ENCODE measurements around the gene LAMB4.

The LAMB4 gene

GRCh38 chr7:108071551-108071950, 58.6 kb downstream of the LAMB4 start:
- no peaks in the 10 kb centered on the region for H3K9me3 Mint-ChIP-seq
- H3K4me3 Mint-ChIP-seq, result no peak overlapping the region
- H3K4me1 Mint-ChIP-seq (ENCODE audit: low read depth), result no peaks in the 10 kb centered on the region
- no peak overlapping the region for H3K27ac Mint-ChIP-seq
- DNase-seq, result no peak
- no peaks in the 10 kb centered on the region for H3K36me3 Mint-ChIP-seq (ENCODE audit: low read depth)
- H3K27me3 Mint-ChIP-seq, result peaks cover 3% of the 10 kb centered on the region

- Mint-ChIP-seq H3K27me3 (peaks cover 3% of the 10 kb centered on the region), H3K4me1 (ENCODE audit: low read depth) (no peaks in the 10 kb centered on the region), H3K4me3 (no peak overlapping the region), H3K36me3 (ENCODE audit: low read depth) (no peaks in the 10 kb centered on the region), H3K9me3 (no peaks in the 10 kb centered on the region), H3K27ac (no peak overlapping the region)
- no peak for DNase-seq
These were observed 60.5 kb downstream of the LAMB4 start for GRCh38 chr7:108069646-108070045.

- H3K27ac Mint-ChIP-seq, result no peak overlapping the region
- no peaks in the 10 kb centered on the region for H3K9me3 Mint-ChIP-seq
- no peaks in the 10 kb centered on the region for H3K36me3 Mint-ChIP-seq (ENCODE audit: low read depth)
- H3K4me1 Mint-ChIP-seq (ENCODE audit: low read depth), result peaks cover 14% of the 10 kb centered on the region
- H3K4me3 Mint-ChIP-seq, result no peak overlapping the region
- peaks cover 5% of the 10 kb centered on the region for H3K27me3 Mint-ChIP-seq
- no peak for DNase-seq
These were observed 62.3 kb downstream of the LAMB4 start for GRCh38 chr7:108067844-108068243.

GRCh38 chr7:108066486-108066885, 63.7 kb downstream of the LAMB4 start:
- no peak overlapping the region for H3K27ac Mint-ChIP-seq
- H3K4me3 Mint-ChIP-seq, result no peak overlapping the region
- H3K27me3 Mint-ChIP-seq, result peaks cover 5% of the 10 kb centered on the region
- peaks cover 25% of the 10 kb centered on the region for H3K4me1 Mint-ChIP-seq (ENCODE audit: low read depth)
- no peaks in the 10 kb centered on the region for H3K9me3 Mint-ChIP-seq
- H3K36me3 Mint-ChIP-seq (ENCODE audit: low read depth), result no peaks in the 10 kb centered on the region
- no peak for DNase-seq

GRCh38 chr7:108063520-108063933, 66.6 kb downstream of the LAMB4 start:
- no peak overlapping the region for H3K27ac Mint-ChIP-seq
- no peaks in the 10 kb centered on the region for H3K36me3 Mint-ChIP-seq (ENCODE audit: low read depth)
- peaks cover 25% of the 10 kb centered on the region for H3K4me1 Mint-ChIP-seq (ENCODE audit: low read depth)
- H3K27me3 Mint-ChIP-seq, result peaks cover 2% of the 10 kb centered on the region
- H3K9me3 Mint-ChIP-seq, result no peaks in the 10 kb centered on the region
- H3K4me3 Mint-ChIP-seq, result no peak overlapping the region
- DNase-seq, result no peak

GRCh38 chr7:108062250-108063014, 67.7 kb downstream of the LAMB4 start:
- Mint-ChIP-seq H3K27ac (peak overlapping the region; percentile 42), H3K36me3 (ENCODE audit: low read depth) (no peaks in the 10 kb centered on the region), H3K4me1 (ENCODE audit: low read depth) (peaks cover 25% of the 10 kb centered on the region), H3K27me3 (peaks cover 9% of the 10 kb centered on the region), H3K4me3 (no peak overlapping the region), H3K9me3 (no peaks in the 10 kb centered on the region)
- DNase-seq, result no peak

DNA sequence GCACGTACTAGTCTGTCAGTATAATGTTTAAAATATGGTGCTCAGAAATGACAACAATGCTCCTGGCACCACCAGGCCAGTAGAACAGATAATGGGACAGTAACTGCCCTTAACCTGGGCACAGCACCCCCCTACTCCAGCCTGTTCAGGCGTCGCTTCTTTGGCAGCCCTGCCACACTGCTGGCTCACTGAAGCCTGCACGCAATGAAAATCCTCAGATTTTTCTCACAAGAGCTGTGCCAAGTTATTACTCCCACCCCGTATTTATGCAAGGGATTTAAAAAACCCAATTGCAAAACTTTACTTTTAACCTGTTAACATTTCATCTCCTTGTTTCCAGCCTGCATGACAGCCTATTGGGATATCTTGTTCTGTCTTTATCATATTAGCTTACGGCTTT, 70.6 kb downstream of the LAMB4 start:
- peaks cover 24% of the 10 kb centered on the region for H3K4me1 Mint-ChIP-seq (ENCODE audit: low read depth)
- no peak overlapping the region for H3K4me3 Mint-ChIP-seq
- H3K36me3 Mint-ChIP-seq (ENCODE audit: low read depth), result no peaks in the 10 kb centered on the region
- no peaks in the 10 kb centered on the region for H3K9me3 Mint-ChIP-seq
- DNase-seq, result no peak
- H3K27ac Mint-ChIP-seq, result no peak overlapping the region
- peaks cover 9% of the 10 kb centered on the region for H3K27me3 Mint-ChIP-seq

DNA sequence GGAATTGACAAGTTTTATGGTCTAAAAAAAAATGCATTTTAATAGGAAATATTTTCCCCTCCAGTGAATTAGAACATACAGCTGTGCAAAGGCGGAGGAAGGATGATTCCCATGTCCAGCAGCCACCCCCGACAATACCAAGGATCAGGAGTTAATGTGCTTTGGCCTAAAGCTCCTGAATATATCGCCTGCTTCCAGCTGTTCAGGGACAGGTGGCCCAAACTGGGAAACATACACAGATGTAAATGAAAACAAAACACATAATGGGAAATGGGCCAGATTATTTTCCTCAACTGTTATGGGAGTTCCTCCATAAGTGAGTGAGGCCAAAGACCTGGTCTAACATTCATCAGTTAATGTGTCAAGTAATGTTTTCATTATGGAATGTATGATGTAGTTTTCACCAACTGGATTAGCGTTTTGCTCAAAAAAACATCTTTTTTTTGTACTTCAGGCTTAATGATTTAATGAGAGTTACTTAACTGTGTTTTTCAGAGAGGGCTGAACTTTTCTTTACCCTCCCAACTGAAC, 72.1 kb downstream of the LAMB4 start:
- Mint-ChIP-seq H3K4me1 (ENCODE audit: low read depth) (peaks cover 11% of the 10 kb centered on the region), H3K27me3 (peaks cover 7% of the 10 kb centered on the region), H3K27ac (no peak overlapping the region), H3K36me3 (ENCODE audit: low read depth) (no peaks in the 10 kb centered on the region), H3K9me3 (no peaks in the 10 kb centered on the region), H3K4me3 (no peak overlapping the region)
- no peak for DNase-seq

DNA sequence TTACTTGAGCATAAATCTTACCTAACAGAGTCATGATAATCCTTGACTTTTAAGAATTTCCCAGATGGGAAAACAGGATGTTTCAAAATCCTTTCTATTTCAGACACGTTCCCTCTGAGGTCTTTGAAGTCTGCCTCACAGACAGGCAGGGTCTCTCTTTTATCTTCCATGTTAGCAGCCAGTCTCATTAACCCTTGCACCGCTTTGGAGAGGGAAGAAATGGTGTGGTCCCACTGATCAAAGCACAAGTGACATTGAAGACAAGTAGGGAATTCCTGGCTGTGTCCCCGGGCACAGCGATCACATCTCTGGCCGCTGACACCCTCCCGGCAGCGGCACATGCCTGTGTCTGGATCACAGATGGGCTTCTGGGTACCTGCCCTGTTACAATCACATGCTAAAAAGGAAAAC, 74.5 kb downstream of the LAMB4 start:
- Mint-ChIP-seq H3K27ac (no peak overlapping the region), H3K36me3 (ENCODE audit: low read depth) (no peaks in the 10 kb centered on the region), H3K27me3 (peaks cover 9% of the 10 kb centered on the region), H3K4me3 (no peak overlapping the region), H3K9me3 (no peaks in the 10 kb centered on the region), H3K4me1 (ENCODE audit: low read depth) (no peaks in the 10 kb centered on the region)
- no peak for DNase-seq

DNA sequence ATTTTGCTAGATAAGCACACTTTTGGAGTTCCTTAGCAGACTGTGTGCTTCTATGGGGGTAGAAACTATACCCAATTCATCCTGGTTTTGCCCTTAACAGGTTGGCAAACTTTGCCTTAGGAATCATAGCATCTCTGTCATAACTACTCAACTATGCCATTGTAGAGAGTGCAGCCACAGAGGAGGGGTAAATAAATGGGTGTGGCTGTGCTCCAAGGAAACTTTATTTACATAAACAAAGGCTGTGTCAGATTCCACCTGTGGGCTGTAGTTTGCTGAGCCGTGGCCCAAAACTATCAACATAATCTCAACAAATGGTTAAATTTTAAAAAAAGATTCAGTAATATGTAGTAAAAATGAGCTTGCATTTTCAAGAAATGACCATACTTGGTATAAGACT, 75.6 kb downstream of the LAMB4 start:
- H3K36me3 Mint-ChIP-seq (ENCODE audit: low read depth), result no peaks in the 10 kb centered on the region
- H3K9me3 Mint-ChIP-seq, result no peaks in the 10 kb centered on the region
- no peak for DNase-seq
- no peak overlapping the region for H3K27ac Mint-ChIP-seq
- H3K4me1 Mint-ChIP-seq (ENCODE audit: low read depth), result peaks cover 2% of the 10 kb centered on the region
- no peak overlapping the region for H3K4me3 Mint-ChIP-seq
- peaks cover 9% of the 10 kb centered on the region for H3K27me3 Mint-ChIP-seq

- DNase-seq, result no peak
- no peaks in the 10 kb centered on the region for H3K36me3 Mint-ChIP-seq (ENCODE audit: low read depth)
These were observed 76.9 kb downstream of the LAMB4 start for GRCh38 chr7:108053250-108053649.

GRCh38 chr7:108051454-108051853, 78.7 kb downstream of the LAMB4 start:
- H3K4me3 Mint-ChIP-seq, result no peak overlapping the region
- no peak for DNase-seq
- peaks cover 8% of the 10 kb centered on the region for H3K4me1 Mint-ChIP-seq (ENCODE audit: low read depth)

More at GRCh38 chr7:108053250-108053649, 76.9 kb downstream of the LAMB4 start:
- peaks cover 2% of the 10 kb centered on the region for H3K4me1 Mint-ChIP-seq (ENCODE audit: low read depth)
- H3K9me3 Mint-ChIP-seq, result no peaks in the 10 kb centered on the region
- no peak overlapping the region for H3K4me3 Mint-ChIP-seq
- H3K27me3 Mint-ChIP-seq, result peaks cover 8% of the 10 kb centered on the region
- H3K27ac Mint-ChIP-seq, result no peak overlapping the region

DNA sequence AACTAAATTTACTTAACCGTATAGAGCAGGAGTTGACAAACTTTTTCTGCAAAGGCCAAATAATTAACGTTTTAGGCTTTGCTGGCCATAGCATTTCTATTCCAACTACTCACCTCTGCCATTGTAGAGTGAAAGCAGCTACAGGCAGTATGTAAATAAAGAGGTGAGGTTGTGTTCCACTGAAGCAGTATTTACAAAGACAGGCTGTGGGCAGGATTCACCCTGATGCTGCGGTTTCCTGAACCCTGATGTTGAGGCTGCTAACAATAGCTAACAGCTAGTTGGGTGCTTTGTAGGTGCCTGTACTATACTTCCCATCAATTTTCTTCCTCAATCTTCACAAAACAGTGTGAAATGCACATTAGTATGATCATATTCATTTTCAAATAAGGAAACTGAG, 80.2 kb downstream of the LAMB4 start:
- Mint-ChIP-seq H3K9me3 (no peaks in the 10 kb centered on the region), H3K27me3 (peaks cover 2% of the 10 kb centered on the region), H3K36me3 (ENCODE audit: low read depth) (no peaks in the 10 kb centered on the region), H3K4me3 (no peak overlapping the region), H3K27ac (no peak overlapping the region), H3K4me1 (ENCODE audit: low read depth) (peaks cover 8% of the 10 kb centered on the region)
- no peak for DNase-seq

More at GRCh38 chr7:108051454-108051853, 78.7 kb downstream of the LAMB4 start:
- Mint-ChIP-seq H3K9me3 (no peaks in the 10 kb centered on the region), H3K36me3 (ENCODE audit: low read depth) (no peaks in the 10 kb centered on the region), H3K27ac (no peak overlapping the region), H3K27me3 (peaks cover 2% of the 10 kb centered on the region)

GRCh38 chr7:108048422-108048821, 81.7 kb downstream of the LAMB4 start:
- H3K4me3 Mint-ChIP-seq, result no peak overlapping the region
- H3K27ac Mint-ChIP-seq, result no peak overlapping the region
- no peaks in the 10 kb centered on the region for H3K9me3 Mint-ChIP-seq
- DNase-seq, result no peak
- no peaks in the 10 kb centered on the region for H3K36me3 Mint-ChIP-seq (ENCODE audit: low read depth)
- H3K27me3 Mint-ChIP-seq, result peaks cover 2% of the 10 kb centered on the region
- H3K4me1 Mint-ChIP-seq (ENCODE audit: low read depth), result peaks cover 8% of the 10 kb centered on the region

- Mint-ChIP-seq H3K27ac (no peak overlapping the region), H3K9me3 (no peaks in the 10 kb centered on the region), H3K4me1 (ENCODE audit: low read depth) (peaks cover 8% of the 10 kb centered on the region), H3K36me3 (ENCODE audit: low read depth) (no peaks in the 10 kb centered on the region), H3K4me3 (no peak overlapping the region), H3K27me3 (peaks cover 6% of the 10 kb centered on the region)
- no peak for DNase-seq
These were observed 83.1 kb downstream of the LAMB4 start for GRCh38 chr7:108046952-108047506.

Measured in activated T-cell treated with anti-CD3 and anti-CD28 coated beads, Interleukin-2, amount 50 U/mL, for 24 hours (primary cell).